HUES6 (cell line): ENCODE results near the gene CCDC70.

Source experiments
- H3K27ac ChIP-seq: 2 replicates; pipeline ENCODE4 v1.7.0; 2013; ENCODE audit warnings: low read depth, mild to moderate bottlenecking, low read length, inconsistent platforms
- H3K27me3 ChIP-seq: 2 replicates; pipeline ENCODE4 v1.6.1; 2013; ENCODE audit warnings: low read length; ENCODE audit not compliant: control insufficient read depth, insufficient read depth
- H3K36me3 ChIP-seq: 2 replicates; pipeline ENCODE4 v1.6.1; 2013; ENCODE audit warnings: low read length; ENCODE audit not compliant: control insufficient read depth, insufficient read depth
- H3K4me1 ChIP-seq: 2 replicates; pipeline ENCODE4 v1.6.1; 2013; ENCODE audit warnings: low read length; ENCODE audit not compliant: control insufficient read depth, insufficient read depth
- H3K4me3 ChIP-seq: 2 replicates; pipeline ENCODE4 v1.5.1; 2013; ENCODE audit warnings: low read depth, low read length
- H3K9ac ChIP-seq: one replicate; pipeline ENCODE4 v1.6.1; 2013; ENCODE audit warnings: mild to moderate bottlenecking, low read length
- H3K9me3 ChIP-seq: 2 replicates; pipeline ENCODE4 v1.6.1; 2013; ENCODE audit warnings: low read depth, low read length; ENCODE audit not compliant: control insufficient read depth, insufficient read depth

The CCDC70 gene

GRCh38 chr13:51844862-51845573 is 16.8 kb upstream of the CCDC70 start, which contains the start of gene TMEM272:
Gene TMEM272 (minus strand): TSS chr13:51845177. CDS start chr13:51838530, 6,647 bp downstream.
- Histone ChIP-seq H3K4me1 (peaks cover 4% of the 10 kb centered on the region; the same call in 1 of the 2 replicates), H3K4me3 (peak within 1 kb of the TSS; percentile 19; the same call in 1 of the 2 replicates), H3K27ac (no peak within 1 kb of the TSS), H3K36me3 (no peaks in the 10 kb centered on the region), H3K27me3 (no peaks in the 10 kb centered on the region), H3K9ac (no peak within 1 kb of the TSS), H3K9me3 (peaks cover 8% of the 10 kb centered on the region)

GRCh38 chr13:51845574-51846318 is 16.0 kb upstream of the CCDC70 start:
- H3K9ac ChIP-seq: no peak overlapping the region
- H3K27me3 ChIP-seq: no peaks in the 10 kb centered on the region
- no peaks in the 10 kb centered on the region for H3K36me3 ChIP-seq
- peaks cover 4% of the 10 kb centered on the region; the same call in 1 of the 2 replicates for H3K4me1 ChIP-seq
- H3K27ac ChIP-seq: no peak overlapping the region
- H3K9me3 ChIP-seq: peaks cover 8% of the 10 kb centered on the region
- H3K4me3 ChIP-seq: peak overlapping the region; percentile 19; the same call in 1 of the 2 replicates

DNA sequence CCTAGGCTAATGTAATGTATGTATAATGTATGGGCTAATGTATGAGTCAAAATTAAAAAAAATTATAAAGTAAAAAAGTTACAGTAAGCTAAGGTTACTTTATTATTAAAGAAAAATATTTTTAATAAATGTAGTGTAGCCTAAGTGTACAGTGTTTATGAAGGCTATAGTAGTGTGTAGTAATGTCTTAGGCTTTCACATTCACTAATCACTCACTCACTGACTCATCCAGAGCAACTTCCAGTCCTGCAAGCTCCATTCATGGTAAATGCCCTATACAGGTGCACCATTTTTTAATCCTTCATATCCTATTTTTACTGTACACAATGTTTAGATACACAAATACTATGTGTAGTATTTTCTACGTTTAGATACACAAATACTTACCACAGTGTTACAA is 15.0 kb upstream of the CCDC70 start:
- no peaks in the 10 kb centered on the region for H3K36me3 ChIP-seq
- H3K9me3 ChIP-seq: peaks cover 8% of the 10 kb centered on the region
- H3K27ac ChIP-seq: no peak overlapping the region
- H3K27me3 ChIP-seq: no peaks in the 10 kb centered on the region
- H3K9ac ChIP-seq: no peak overlapping the region
- no peak overlapping the region for H3K4me3 ChIP-seq
- peaks cover 4% of the 10 kb centered on the region; the same call in 1 of the 2 replicates for H3K4me1 ChIP-seq

- no peaks in the 10 kb centered on the region for H3K27me3 ChIP-seq
- H3K27ac ChIP-seq: no peak overlapping the region
- H3K4me1 ChIP-seq: peaks cover 4% of the 10 kb centered on the region; the same call in 1 of the 2 replicates
- H3K4me3 ChIP-seq: no peak overlapping the region
- H3K9me3 ChIP-seq: peaks cover 8% of the 10 kb centered on the region
- H3K9ac ChIP-seq: no peak overlapping the region
- no peaks in the 10 kb centered on the region for H3K36me3 ChIP-seq
These were observed 13.1 kb upstream of the CCDC70 start for GRCh38 chr13:51848674-51849073.

DNA sequence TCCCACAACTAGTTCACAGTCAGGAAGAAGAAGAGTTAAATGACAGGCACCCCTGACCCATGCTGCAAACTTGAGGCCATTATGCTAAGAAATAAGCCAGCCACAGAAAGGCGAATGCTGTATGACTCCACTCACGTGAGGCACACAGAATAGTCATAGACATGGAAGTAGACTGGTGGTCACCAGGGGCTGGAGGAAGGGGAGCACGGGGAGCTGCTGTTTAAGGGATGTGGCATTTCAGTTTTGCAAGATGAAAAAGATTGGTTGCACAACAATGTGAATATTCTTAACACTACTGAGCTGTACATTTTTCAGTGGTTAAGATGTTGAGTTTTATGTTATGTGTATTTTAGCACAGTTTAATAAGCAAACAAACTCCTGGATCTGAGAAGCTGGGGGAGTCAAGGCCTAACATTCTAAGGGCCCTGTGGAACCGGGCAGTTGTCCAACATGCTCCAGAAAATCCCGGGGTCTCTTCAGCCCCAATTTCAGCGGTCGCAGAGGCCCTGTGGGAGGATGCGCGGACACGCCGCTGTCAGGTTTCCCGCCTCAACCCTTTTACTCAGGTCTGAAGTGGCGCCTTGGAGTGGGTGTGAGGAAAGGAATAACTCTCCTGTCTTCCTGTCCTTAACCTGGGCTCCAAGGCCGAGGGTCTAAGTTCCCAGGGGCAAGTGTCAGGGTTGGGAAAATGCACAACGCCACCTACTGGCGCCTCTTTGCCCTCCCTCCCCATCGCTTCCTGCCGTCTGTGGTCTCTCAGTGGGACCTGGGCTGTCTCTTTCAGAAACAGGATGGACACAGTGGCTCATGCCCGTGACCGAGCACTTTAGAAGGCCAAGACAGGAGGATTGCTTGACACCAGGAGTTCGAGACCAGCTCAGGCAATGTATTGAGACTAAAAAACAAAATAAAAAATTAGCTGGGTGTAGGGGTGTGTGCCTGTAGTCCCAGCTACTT is 12.3 kb upstream of the CCDC70 start:
- Histone ChIP-seq H3K4me3 (no peak overlapping the region), H3K27ac (no peak overlapping the region), H3K27me3 (no peaks in the 10 kb centered on the region), H3K36me3 (no peaks in the 10 kb centered on the region), H3K9me3 (peaks cover 8% of the 10 kb centered on the region), H3K9ac (no peak overlapping the region), H3K4me1 (peaks cover 4% of the 10 kb centered on the region; the same call in 1 of the 2 replicates)

DNA sequence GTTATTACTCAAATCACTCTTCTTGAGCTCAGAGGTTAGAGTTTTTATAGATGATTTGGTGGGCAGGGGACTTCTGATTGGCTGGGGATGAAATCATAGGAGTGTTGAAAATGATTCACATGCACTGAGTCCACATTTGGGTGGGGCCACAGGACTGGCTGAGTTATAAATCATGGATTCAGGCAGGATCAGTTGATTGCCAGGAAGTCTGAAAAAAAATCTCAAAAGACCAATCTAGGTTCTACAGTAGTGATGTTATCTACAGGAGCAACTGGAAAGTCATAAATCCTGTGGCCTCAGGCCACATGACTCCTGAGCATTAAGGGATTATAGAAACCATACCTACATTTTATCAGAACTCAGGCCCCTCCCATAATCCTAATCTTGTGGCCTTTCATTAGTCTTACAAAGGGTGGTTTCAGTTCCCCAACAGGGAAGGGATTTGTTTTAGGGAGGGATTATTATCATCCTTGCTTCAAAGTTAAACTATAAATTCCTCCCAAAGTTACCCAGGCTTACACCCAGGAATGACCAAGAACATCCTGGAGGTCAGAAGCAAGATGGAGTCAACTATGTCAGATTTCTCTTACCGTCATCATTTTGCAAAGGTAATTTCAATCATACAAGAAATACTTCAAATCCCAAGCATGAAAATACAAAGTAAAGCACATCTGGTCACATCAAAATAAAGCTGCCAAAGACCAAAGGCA is 5.6 kb upstream of the CCDC70 start:
- Histone ChIP-seq H3K9me3 (no peaks in the 10 kb centered on the region), H3K9ac (no peak overlapping the region), H3K27me3 (no peaks in the 10 kb centered on the region), H3K36me3 (no peaks in the 10 kb centered on the region), H3K4me3 (no peak overlapping the region), H3K27ac (no peak overlapping the region), H3K4me1 (no peaks in the 10 kb centered on the region)

DNA sequence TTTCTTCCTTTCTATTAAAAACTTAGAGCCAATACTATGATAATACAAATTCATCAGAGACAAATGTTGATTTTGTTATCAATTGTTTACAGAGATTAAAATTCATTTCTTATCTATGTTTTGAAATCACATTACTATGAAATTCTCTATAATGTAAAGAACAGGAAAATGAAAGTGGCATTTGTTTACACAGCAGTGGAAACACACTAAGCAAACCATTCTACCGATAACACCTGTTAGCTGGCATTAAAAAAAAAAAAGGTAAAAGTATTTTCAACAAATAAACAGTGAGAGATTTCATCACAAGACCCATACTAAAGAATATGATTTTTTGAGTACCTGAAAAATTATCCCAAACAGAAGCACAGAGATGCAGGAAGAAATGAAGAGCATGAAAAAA is 4.8 kb upstream of the CCDC70 start:
- no peaks in the 10 kb centered on the region for H3K4me1 ChIP-seq
- no peak overlapping the region for H3K9ac ChIP-seq
- no peak overlapping the region for H3K4me3 ChIP-seq
- no peaks in the 10 kb centered on the region for H3K27me3 ChIP-seq
- H3K27ac ChIP-seq: no peak overlapping the region
- no peaks in the 10 kb centered on the region for H3K9me3 ChIP-seq
- no peaks in the 10 kb centered on the region for H3K36me3 ChIP-seq

- Histone ChIP-seq H3K27ac (no peak overlapping the region), H3K27me3 (no peaks in the 10 kb centered on the region), H3K4me1 (no peaks in the 10 kb centered on the region), H3K36me3 (no peaks in the 10 kb centered on the region), H3K4me3 (no peak overlapping the region), H3K9ac (no peak overlapping the region), H3K9me3 (no peaks in the 10 kb centered on the region)
These were observed 3.1 kb upstream of the CCDC70 start for GRCh38 chr13:51858433-51859247.

DNA sequence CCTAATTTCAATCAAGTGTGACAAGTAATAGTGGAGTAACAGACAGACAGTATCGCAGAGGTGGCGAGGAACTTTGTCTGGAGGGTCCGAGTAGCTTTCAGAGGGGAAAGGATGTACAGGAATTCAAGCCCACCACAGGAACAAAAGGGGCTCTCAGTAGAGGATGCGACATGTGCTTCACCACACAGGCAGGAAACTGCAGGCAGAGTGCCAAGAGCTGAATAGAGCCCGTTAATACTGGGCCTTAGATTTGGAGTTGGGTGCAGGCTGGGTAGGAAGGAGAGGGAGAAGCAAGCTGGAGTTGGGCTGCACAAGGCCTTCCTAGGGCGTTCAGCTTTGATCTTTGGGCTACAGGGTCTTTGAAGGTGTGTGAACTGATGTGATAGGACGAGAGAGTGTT is 1.2 kb downstream of the CCDC70 start:
- Histone ChIP-seq H3K9ac (no peak overlapping the region), H3K27ac (no peak overlapping the region), H3K4me1 (no peaks in the 10 kb centered on the region), H3K36me3 (no peaks in the 10 kb centered on the region), H3K27me3 (no peaks in the 10 kb centered on the region; the same call in 1 of the 2 replicates), H3K9me3 (no peaks in the 10 kb centered on the region), H3K4me3 (no peak overlapping the region)
